Spinal cord (tissue), 10 donors: ENCODE data around the gene YPEL2. TPM values are rescaled to one million over a fixed set of nuclear protein-coding genes. Genes with fewer than 3 reads are reported as not detected.

Experiments used
- DNase-seq, 6 donors: peaks; one replicate each; pipeline versions ENCODE4 v3.0.0 to v3.0.0-alpha.2; 2013 to 2015; ENCODE audit warnings: low spot score in 6 of 6, low read depth in 4 of 6
- H3K27ac ChIP-seq: one replicate; pipeline ENCODE4 v1.5.1; 2013; ENCODE audit warnings: low read depth, low read length, control low read depth
- H3K27me3 ChIP-seq: one replicate; pipeline ENCODE4 v1.6.1; 2013; ENCODE audit warnings: low read length; ENCODE audit not compliant: control insufficient read depth, insufficient read depth
- H3K36me3 ChIP-seq: one replicate; pipeline ENCODE4 v1.6.1; 2013; ENCODE audit warnings: low read length; ENCODE audit not compliant: control insufficient read depth, insufficient read depth
- H3K4me1 ChIP-seq: one replicate; pipeline ENCODE4 v1.6.1; 2013; ENCODE audit warnings: low read length; ENCODE audit not compliant: control insufficient read depth, insufficient read depth
- H3K4me3 ChIP-seq: one replicate; pipeline ENCODE4 v1.5.1; 2013; ENCODE audit warnings: low read depth, low read length, control low read depth
- H3K9me3 ChIP-seq: one replicate; pipeline ENCODE4 v1.6.1; 2013; ENCODE audit warnings: low read length; ENCODE audit not compliant: control insufficient read depth, insufficient read depth
- WGBS: methylation state at CpG from one replicate; pipeline ENCODE4 v1.1.5; 2013; ENCODE audit warnings: missing lambda C conversion rate; ENCODE audit not compliant: insufficient coverage; 5-methylcytosine and 5-hydroxymethylcytosine counted together
- polyA plus RNA-seq, 2 donors: library from polyadenylated mRNA; unstranded; fragments of 120-200 nt; gene quantifications; one replicate each; pipeline ENCODE4 v1.2.1, GENCODE V29; 2013; ENCODE audit not compliant: insufficient read length in 2 of 2
- total RNA-seq, 2 donors: library from RNA; depleted of rRNA in 1 of 2; stranded (reverse); fragments of 120-200 nt in 1 of 2; fragments of >200 nt in 1 of 2; gene quantifications; one replicate each; pipeline versions ENCODE4 v1.2.3 to v1.2.4, GENCODE V29; 2013 to 2014
- donor health status: healthy.

The YPEL2 gene
- total and polyA plus RNA-seq, 4 donors, result 11.5 to 36.7 (median 13.8) TPM

- peaks cover 30% of the 10 kb centered on the region for H3K4me1 ChIP-seq
- H3K9me3 ChIP-seq, result no peaks in the 10 kb centered on the region
- no peak for DNase-seq
- H3K27me3 ChIP-seq, result no peaks in the 10 kb centered on the region
- peaks cover 2% of the 10 kb centered on the region for H3K36me3 ChIP-seq
- WGBS, result no CpG with 5 or more reads among the region's 2 CpGs
- H3K27ac ChIP-seq, result no peak overlapping the region
- no peak overlapping the region for H3K4me3 ChIP-seq
Observed at GRCh38 chr17:59362811-59363205, 31.4 kb downstream of the YPEL2 start.

GRCh38 chr17:59365383-59365981, 34.0 kb downstream of the YPEL2 start:
- DNase-seq, result peak in 1 of 6 donors; percentile 37
- Histone ChIP-seq H3K36me3 (peaks cover 2% of the 10 kb centered on the region), H3K9me3 (no peaks in the 10 kb centered on the region), H3K4me3 (no peak overlapping the region), H3K27me3 (no peaks in the 10 kb centered on the region), H3K4me1 (peaks cover 30% of the 10 kb centered on the region), H3K27ac (peak overlapping the region; percentile 49)
- WGBS, result 20% methylated on average over 2 of the region's 4 CpGs

GRCh38 chr17:59366040-59366757, 34.7 kb downstream of the YPEL2 start:
- peak in 1 of 6 donors; percentile 64 for DNase-seq
- WGBS, result 32% methylated on average over 8 of the region's 10 CpGs
- H3K36me3 ChIP-seq, result peaks cover 2% of the 10 kb centered on the region
- no peak overlapping the region for H3K4me3 ChIP-seq
- peaks cover 37% of the 10 kb centered on the region for H3K4me1 ChIP-seq
- H3K27me3 ChIP-seq, result no peaks in the 10 kb centered on the region
- peak overlapping the region; percentile 49 for H3K27ac ChIP-seq
- H3K9me3 ChIP-seq, result no peaks in the 10 kb centered on the region

GRCh38 chr17:59366773-59367656, 35.6 kb downstream of the YPEL2 start:
- no peak for DNase-seq
- 51% methylated on average over 3 of the region's 8 CpGs for WGBS

GRCh38 chr17:59367657-59368045, 36.2 kb downstream of the YPEL2 start:
- Histone ChIP-seq H3K27ac (no peak overlapping the region), H3K4me1 (peaks cover 44% of the 10 kb centered on the region), H3K4me3 (no peak overlapping the region), H3K36me3 (peaks cover 2% of the 10 kb centered on the region), H3K27me3 (no peaks in the 10 kb centered on the region), H3K9me3 (no peaks in the 10 kb centered on the region)
- WGBS, result 83% methylated on average over 1 of the region's 1 CpG
- DNase-seq, result no peak

More at GRCh38 chr17:59366773-59367656, 35.6 kb downstream of the YPEL2 start:
- Histone ChIP-seq H3K36me3 (peaks cover 2% of the 10 kb centered on the region), H3K27ac (peak overlapping the region; percentile 49), H3K4me1 (peaks cover 43% of the 10 kb centered on the region), H3K27me3 (no peaks in the 10 kb centered on the region), H3K4me3 (no peak overlapping the region), H3K9me3 (no peaks in the 10 kb centered on the region)

GRCh38 chr17:59368218-59368857, 36.9 kb downstream of the YPEL2 start:
- no peak for DNase-seq
- H3K4me1 ChIP-seq, result peaks cover 51% of the 10 kb centered on the region
- H3K4me3 ChIP-seq, result no peak overlapping the region
- H3K36me3 ChIP-seq, result no peaks in the 10 kb centered on the region
- H3K27me3 ChIP-seq, result no peaks in the 10 kb centered on the region
- no peaks in the 10 kb centered on the region for H3K9me3 ChIP-seq
- 85% methylated on average over 7 of the region's 7 CpGs for WGBS
- H3K27ac ChIP-seq, result no peak overlapping the region

- Histone ChIP-seq H3K4me3 (no peak overlapping the region), H3K4me1 (peaks cover 52% of the 10 kb centered on the region)
Observed at GRCh38 chr17:59369031-59369975, 37.8 kb downstream of the YPEL2 start.

GRCh38 chr17:59370593-59371299, 39.3 kb downstream of the YPEL2 start:
- no peaks in the 10 kb centered on the region for H3K27me3 ChIP-seq
- H3K4me1 ChIP-seq, result peaks cover 41% of the 10 kb centered on the region
- no peak overlapping the region for H3K4me3 ChIP-seq
- 57% methylated on average over 9 of the region's 10 CpGs for WGBS
- no peaks in the 10 kb centered on the region for H3K9me3 ChIP-seq
- no peak for DNase-seq
- peak overlapping the region; percentile 87 for H3K27ac ChIP-seq
- H3K36me3 ChIP-seq, result no peaks in the 10 kb centered on the region

More at GRCh38 chr17:59369031-59369975, 37.8 kb downstream of the YPEL2 start:
- H3K9me3 ChIP-seq, result no peaks in the 10 kb centered on the region
- H3K27me3 ChIP-seq, result no peaks in the 10 kb centered on the region
- 87% methylated on average over 6 of the region's 9 CpGs for WGBS
- no peak for DNase-seq
- H3K36me3 ChIP-seq, result no peaks in the 10 kb centered on the region
- H3K27ac ChIP-seq, result no peak overlapping the region
